Activated naive CD4-positive, alpha-beta T cell treated with anti-CD3 and anti-CD28 coated beads, Interleukin-2, amount 50 U/mL, for 16 hours (primary cell): ENCODE measurements around the gene USP31.
"Not testable (repeated sequence)": the region's sequence is repeated elsewhere in the genome, so short reads cannot be mapped to it uniquely, and the experiment has no call there.

Experiments used
- DNase-seq: peaks from one replicate; pipeline ENCODE4 v3.0.0-alpha.2; 2020

The USP31 gene

DNA sequence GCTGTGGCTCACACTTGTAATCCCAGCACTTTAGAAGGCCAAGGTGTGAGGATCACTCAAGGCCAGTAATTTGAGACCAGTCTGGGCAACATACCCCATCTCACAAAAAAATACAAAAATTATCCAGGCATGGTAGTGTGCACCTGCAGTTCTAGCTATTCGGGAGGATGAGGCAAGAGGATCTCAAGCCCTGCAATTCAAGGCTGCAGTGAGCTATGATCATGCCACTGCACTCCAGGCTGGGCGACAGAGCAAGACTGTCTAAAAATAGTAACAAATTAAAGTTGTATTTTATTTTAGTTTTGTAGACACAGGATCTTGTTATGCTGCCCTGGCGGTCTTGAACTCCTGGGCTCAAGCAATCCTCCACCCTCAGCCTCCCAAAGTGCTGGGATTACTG, 18.2 kb downstream of the USP31 start:
- DNase-seq: no peak

DNA sequence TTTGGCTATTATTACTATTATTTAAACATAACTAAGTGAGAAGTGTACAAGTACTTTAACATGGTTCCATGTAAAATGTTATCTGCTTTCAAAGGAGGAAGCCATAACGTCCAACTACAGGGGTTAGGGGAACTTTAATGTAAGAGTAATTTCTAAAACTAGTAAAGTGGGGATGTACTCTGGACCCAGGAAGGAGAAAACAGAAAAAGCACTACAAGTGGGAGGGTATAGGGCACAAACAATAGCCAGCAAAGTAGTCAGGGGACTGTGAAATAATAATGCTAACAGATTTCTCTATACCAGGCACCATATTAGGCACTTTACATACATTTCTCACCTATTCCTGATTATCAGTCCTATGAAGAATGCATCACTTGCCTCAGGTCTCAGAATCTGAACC, 19.6 kb downstream of the USP31 start:
- DNase-seq: no peak

DNA sequence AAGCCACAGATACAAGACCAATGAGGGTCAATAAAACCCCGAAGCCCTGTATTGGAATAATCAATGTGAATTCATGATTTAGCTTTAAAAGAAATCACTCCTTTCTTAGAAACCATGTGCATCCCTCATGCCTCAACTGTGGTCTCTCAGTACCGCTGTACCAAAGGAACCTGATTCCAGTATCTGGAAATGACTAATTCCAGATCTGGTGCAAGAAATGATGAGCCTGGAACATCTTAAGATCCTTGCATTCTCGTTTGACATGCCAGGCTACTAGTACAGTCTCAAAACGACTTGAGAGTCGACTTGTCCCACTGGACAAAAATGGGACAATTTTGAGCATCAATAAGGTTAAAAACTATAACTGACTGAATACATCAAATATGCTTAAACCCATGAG, 21.2 kb downstream of the USP31 start:
- DNase-seq: no peak

- DNase-seq: no peak
These were observed 24.0 kb downstream of the USP31 start for GRCh38 chr16:23125277-23125676.

DNA sequence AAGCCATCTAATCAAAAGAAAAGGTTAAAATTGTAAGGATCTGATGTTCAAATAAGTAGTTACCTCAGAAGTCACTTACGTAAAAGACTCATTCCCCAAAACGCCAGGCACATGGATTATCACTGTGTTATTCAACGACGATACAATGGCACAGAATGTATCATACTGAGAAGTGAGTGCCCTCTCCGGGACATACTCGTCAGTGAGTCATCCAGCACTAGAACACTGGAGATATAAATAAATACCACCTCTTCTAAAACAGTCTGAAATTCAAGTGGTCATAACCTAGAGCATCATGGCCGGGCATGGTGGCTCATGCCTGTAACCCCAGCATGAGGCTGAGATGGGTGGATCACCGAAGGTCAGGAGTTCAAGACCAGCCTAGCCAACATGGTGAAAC, 24.9 kb downstream of the USP31 start:
- DNase-seq: no peak

DNA sequence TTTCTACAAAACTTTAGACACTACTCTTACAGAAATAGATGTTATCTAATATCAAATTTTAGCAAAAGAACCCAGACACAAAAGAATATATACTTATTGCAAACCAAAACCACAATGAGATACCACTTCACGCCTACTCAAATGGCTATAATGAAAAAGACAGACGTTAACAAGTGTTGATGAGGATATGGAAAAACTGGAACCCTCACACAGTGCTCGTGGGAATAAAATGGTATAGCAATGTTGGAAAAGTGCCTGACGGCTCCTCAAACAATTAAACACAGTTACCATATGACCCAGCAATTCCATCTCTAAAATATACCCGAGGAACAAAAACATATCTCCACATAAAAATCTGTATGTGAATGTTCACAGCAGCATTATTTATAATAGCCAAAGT, 27.1 kb downstream of the USP31 start:
- DNase-seq: no peak

- no peak for DNase-seq
These were observed 28.2 kb downstream of the USP31 start for GRCh38 chr16:23121024-23121423.

DNA sequence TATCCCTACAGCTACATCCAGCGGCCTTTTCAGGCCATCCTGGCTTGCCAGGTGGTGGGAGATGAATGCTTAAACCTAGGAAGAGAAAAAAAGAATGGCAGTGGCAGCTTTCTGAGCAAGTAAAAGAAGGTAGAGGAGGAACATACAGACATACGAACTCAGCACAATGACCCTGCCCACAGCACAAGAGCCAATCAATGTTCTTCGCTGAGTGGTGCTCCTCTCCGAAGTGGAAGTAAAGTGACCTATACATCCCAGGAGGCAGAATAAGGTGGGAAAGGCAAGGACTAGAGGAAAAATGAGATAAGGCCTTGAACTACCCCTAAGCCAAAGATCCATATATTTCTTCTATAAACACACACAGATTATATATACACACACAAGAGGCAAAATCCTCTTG, 28.7 kb downstream of the USP31 start:
- DNase-seq: no peak

GRCh38 chr16:23119570-23119969, 29.7 kb downstream of the USP31 start:
- DNase-seq: no peak

DNA sequence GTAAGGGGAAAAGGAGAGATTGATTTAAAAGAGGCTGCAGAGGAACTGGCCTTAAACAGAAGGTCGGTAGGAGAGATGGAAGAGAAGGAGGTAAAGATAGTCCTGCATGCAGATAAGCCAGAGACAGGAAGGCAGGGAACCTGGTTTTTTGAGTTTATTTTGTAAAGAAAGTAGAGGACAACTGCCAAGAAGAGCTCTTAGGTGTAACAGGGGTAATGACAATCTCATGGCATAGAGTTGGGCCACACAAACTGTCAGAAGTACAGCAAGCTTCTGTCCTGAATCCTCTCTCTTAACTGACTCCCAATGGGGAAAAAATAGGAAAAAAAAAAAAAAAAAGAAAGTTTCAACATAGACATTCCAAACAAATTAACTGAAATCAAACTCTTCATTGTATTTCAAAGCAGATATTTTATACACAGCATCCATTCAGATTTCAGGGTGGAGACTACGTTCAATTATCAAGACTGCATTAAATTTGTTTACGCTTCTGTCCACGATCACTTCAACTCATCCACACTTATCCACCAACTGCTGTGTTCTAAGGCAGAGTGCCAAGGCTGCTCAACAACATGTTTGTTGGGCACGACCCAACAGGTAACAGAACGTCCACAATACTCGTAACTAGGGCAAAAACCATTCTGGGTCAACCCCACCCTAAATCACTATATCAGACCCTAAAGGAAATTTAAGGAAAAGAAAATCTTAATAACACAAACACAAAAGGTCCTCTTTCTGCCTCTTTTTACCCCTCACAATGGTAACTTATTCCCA, 34.9 kb downstream of the USP31 start:
- no peak for DNase-seq

- DNase-seq: no peak
These were observed 36.1 kb downstream of the USP31 start for GRCh38 chr16:23113185-23113584.

GRCh38 chr16:23110257-23110899, 38.9 kb downstream of the USP31 start:
- no peak for DNase-seq

DNA sequence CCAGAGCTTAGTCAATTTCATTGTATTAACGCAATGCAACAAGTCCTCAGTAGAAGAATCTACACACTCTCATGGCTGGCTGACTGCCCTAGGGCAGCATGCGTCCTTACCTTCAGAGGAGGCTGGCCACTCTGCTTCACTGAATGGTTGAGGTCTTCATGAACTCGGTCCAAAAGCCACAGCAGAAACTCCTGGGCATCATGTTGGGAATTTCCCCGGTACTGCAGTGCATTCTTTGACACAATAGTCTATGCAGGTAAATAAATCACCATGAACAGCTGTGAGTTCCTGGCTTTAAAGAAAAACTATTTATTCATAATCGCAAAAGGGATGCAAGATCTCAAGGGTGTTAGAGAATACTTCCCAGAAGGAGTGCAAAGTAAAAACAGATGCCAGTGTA, 41.3 kb downstream of the USP31 start:
- DNase-seq: no peak

DNA sequence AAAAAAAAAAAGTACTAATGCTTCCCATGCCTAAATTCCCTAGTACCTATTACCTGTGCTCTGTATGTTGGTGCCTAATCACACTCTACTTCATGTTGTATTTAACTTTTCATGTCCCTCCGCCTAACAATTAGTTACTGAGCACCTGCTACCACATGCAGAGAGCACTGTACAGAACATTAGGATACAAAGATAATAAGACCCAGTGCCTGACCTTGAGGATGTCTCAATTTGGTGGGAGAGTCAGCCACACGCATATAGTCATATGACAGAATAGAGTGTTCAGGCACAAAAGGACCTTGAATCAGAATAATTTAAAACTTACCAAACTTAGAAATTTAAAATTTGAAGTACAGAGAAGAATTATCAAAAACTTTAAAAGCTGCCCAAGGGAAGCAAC, 42.1 kb downstream of the USP31 start:
- DNase-seq: no peak

GRCh38 chr16:23105309-23105708, 43.9 kb downstream of the USP31 start:
- no peak for DNase-seq

GRCh38 chr16:23104032-23104955, 45.0 kb downstream of the USP31 start:
- DNase-seq: no peak

DNA sequence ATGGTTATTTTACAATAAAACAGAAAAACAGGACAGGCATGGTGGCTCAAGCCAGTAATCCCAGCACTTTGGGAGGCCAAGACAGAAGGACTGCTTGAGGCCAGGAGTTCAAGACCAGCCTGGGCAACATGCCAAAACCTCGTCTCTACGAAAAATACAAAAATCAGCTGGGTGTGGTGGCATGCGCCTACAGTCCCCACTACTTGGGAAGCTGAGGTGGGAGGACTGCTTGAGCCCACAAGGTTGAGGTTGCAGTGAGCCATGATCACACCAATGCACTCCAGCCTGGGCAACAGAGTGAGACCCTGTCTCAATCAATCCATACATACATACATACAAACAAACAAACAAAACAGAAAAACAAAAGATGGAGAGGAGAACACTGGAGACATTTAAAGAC, 45.6 kb downstream of the USP31 start:
- no peak for DNase-seq

GRCh38 chr16:23101012-23101550, 48.2 kb downstream of the USP31 start:
- DNase-seq: no peak

DNA sequence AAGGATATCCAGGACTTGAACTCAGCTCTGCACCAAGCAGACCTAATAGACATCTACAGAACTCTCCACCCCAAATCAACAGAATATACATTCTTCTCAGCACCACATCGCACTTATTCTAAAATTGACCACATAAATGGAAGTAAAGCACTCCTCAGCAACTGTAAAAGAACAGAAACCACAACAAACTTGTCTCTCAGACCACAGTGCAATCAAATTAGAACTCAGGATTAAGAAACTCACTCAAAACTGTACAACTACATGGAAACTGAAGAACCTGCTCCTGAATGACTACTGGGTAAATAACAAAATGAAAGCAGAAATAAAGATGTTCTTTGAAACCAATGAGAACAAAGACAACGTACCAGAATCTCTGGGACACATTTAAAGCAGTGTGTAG, 52.8 kb downstream of the USP31 start:
- DNase-seq: not testable (repeated sequence)

DNA sequence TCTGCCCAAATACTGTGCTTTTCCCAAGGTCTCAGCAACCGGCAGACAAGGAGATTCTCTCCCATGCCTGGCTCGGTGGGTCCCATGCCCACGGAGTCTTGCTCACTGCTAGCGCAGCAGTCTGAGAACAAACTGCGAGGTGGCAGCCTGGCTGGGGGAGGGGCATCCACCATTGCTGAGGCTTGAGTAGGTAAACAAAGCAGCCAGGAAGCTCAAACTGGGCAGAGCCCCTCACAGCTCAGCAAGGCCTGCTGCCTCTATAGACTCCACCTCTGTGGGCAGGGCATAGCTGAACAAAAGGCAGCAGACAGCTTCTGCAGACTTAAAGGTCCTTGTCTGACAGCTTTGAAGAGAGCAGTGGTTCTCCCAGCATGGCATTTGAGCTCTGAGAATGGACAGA, 55.1 kb downstream of the USP31 start:
- DNase-seq: not testable (repeated sequence)

- no peak for DNase-seq
These were observed 56.5 kb downstream of the USP31 start for GRCh38 chr16:23092801-23093117.

DNA sequence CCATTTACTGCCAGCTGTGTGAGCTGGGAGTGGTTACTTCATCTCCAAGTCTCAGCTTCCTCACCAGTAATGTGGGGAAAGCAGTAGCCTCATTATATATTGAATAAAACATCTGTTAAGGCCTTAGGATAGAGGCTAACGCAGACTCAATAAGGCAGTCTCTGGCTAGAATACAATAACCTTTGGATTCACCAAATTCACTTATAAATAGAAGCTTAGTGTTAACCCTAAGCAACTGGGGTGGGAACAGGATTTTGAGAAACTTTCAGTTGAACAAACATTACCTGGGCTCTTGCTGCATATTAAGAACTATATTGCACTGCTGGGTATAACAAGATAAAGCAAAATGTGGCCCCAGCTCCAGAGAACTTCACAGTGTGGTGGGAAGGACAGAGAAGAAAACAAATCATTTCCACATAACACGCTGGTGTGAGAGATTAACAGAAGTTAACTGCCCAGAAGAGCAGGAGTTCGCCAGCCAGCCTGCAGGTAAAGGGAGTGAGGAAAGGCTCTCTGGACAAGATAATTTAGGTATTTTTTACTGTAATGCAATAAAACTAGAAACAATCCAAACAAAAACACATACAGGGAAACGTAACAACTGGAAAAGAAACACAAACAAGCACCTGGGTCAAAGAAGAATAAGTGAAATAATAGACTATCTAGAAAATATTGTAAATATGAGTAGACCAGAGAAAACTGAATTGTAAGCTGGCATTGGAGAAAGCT, 57.0 kb downstream of the USP31 start:
- DNase-seq: no peak

DNA sequence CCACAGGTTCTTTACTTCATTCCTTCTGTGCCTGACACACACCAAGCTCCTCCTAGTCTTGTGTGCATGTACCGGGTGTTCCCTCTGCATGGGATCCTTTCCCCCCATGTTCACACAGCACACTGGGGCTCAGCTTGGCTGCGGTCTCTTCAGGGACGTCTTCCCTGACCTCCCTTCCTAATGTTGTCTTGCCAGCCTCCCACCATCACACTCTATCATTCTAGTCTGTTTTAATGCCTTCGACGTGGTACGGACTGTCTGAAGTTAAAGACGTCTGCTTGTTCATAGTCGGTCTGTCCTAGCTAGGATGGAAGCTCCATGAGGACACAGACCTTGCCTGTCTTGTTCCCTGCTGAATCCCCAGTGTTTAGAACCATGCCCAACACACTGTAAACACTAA, 60.1 kb downstream of the USP31 start:
- no peak for DNase-seq
